Stimulated activated CD8-positive, alpha-beta memory T cell treated with anti-CD3 and anti-CD28 coated beads, Interleukin-12 subunit alpha, Interleukin-12 subunit beta, amount 100 ng/mL, for 24 hours (primary cell): ENCODE data around the gene SLC32A1.

ENCODE experiments used
- DNase-seq: peaks from one replicate; pipeline ENCODE4 v3.0.0-alpha.2; 2020; ENCODE audit errors: extremely low read depth

Gene SLC32A1, protein sequence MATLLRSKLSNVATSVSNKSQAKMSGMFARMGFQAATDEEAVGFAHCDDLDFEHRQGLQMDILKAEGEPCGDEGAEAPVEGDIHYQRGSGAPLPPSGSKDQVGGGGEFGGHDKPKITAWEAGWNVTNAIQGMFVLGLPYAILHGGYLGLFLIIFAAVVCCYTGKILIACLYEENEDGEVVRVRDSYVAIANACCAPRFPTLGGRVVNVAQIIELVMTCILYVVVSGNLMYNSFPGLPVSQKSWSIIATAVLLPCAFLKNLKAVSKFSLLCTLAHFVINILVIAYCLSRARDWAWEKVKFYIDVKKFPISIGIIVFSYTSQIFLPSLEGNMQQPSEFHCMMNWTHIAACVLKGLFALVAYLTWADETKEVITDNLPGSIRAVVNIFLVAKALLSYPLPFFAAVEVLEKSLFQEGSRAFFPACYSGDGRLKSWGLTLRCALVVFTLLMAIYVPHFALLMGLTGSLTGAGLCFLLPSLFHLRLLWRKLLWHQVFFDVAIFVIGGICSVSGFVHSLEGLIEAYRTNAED

DNA sequence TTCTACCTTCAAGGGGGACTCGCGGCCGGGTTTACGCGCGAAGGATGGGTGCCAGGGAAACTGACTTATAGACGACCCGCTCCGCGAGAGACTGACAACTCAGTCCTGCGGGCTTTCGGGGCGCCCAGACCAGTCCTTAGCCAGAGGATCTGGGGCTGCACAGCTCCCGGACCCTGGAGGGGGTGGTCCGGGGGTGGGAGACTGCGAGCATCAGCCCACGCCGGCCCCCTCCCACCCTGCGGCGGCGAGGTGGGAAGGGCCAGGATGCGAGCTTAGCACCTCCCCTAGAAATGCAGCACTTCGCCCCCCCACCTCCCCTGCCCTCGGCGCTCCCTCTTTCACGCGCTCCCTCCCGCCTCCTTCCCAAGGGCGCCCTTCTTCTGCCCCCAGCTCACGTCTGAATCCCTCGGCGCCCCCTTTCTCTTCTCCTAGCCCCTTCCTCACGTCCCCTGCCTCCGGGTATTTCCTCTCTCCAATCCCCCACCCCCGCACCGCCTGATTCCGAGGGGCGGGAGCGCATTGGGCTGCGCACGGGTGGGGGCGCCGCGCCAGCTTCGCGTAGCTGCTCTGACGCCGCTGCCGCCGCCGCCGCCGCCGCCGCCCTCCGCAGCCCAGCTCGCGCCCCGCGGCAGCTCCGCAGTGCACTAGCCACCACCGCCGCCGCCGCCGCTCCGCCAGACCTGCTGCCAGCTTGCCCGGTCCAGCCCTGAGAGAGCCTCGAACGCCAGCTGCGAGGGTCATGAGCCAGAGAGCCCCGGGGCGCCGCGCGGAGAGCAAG is at the start of gene SLC32A1:
Gene SLC32A1, plus strand, starts transcription at position 639 of the 778 bp plus-strand sequence. CDS start 239 bp downstream, outside the sequence.
- no peak for DNase-seq

DNA sequence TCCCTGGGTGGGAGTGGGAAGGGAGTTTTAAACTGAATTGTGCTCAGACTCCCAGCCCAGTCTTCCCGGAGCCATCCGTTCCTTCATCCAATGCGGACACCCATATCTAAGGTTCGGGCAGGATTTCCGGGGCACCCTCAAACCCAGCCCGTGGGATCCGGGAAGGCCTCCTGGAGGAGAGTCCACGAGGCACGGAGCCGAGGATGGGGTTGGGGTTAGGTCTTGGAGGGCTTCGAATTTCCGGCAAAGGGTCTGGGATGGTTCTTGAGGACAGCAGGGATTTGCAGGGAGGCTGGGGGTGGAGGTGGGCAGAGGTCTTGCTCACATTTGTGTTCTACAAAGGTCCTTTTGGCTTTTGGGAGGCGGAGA is 49.5 kb upstream of the SLC32A1 start:
- no peak for DNase-seq

DNA sequence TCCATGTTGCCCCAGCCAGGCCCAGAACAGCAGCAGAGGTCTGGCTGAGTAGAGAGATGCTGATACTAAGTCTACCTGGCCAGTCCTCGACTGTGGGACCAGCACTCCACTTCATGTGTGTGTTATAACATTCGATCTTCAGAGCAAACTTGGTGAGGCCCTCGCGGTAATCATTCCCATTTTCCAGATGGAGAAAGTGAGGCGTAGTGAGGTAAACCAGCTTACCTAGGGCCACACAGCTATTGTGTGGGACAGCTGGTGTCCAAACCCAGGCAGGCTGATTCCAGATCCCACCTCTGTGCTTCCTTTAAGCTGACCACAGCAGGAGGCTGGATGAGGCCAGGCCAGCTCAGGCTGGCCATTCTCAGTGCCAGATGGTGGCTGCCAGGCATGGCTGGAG is 47.7 kb upstream of the SLC32A1 start:
- no peak for DNase-seq

DNA sequence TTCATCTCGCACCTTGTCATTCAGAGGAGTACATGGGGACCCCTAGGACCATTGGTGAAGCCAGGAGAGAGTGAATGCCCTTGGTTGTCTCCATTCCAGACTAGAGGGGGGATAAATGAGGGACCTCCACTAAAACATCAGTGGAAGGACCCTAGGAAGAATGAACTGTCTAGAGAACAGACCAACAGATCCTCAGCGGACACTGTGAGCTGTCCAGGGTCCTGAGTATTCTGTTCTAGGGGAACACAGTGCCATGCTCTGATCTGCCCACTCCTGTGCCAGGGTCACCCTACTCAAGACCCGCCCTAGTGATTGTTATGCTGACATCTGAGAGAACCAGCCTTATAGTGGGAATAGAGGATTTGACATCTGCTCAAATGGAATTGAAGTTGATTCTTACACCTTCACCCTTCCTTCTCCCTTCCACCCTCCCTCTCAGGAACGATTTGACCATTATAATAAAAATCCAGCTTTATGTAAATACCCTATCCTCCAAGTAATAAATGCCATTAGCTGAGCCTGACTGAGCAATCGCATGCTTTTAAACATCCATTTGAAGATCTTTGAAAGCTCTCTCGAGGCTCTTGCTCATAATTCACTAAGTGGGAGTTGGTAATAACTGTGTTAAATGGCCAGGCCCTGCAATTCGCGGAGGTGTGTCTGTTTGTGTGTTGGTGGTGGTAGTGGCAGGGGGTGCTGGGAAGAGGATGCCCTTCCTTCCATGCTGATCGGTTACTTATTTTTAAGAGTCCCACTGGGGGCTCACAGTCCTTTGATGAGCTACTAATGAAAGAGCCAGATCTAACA is 43.6 kb upstream of the SLC32A1 start:
- DNase-seq = no peak

DNA sequence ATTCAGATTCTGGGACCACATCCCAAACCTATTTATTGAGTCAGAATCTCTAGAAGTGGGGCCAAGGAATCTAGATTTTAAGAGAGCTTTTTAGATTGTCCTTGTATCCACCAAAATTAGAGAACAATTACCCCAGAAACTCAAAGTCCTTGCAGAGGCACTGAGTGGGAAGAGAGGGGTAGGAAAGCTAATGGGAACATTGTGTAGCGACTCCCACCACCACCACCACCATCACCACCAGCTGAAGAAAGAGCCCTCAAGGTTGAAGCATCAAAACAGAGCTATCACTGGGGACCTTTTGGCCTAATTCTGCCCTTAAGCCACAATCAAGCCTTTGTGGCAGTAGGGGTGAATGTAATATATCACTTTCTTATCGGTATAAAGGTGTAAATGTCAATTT is 39.0 kb upstream of the SLC32A1 start:
- no peak for DNase-seq

DNA sequence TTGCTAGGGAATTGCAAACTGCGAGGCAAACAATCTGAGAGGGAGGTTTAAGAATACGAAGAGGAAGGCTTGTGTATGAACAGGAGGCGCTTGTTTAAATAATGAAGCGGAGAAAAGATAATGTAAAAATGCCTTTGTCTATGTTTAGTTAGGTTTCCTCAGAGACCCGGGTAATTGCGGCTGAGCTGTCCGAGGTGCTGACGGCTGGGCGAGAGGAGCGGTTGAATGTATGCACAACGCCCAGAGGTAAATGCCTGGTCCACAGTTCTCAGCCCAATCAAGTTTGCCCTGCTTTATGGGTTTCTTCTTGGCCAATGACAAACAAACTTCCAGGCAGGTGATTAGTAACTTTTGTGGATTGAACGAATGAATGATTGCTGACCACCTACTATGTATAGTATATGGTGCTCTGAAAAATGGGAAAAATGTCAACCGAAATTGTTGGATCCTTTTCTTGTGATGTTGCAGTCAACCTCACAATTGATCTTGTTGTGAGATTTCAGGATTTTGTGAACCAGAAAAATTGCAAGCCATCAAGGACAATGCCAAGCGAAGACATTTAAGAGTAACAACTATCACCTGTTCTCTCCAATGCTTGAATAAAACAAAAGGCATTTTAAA is 38.3 kb upstream of the SLC32A1 start:
- DNase-seq = no peak

DNA sequence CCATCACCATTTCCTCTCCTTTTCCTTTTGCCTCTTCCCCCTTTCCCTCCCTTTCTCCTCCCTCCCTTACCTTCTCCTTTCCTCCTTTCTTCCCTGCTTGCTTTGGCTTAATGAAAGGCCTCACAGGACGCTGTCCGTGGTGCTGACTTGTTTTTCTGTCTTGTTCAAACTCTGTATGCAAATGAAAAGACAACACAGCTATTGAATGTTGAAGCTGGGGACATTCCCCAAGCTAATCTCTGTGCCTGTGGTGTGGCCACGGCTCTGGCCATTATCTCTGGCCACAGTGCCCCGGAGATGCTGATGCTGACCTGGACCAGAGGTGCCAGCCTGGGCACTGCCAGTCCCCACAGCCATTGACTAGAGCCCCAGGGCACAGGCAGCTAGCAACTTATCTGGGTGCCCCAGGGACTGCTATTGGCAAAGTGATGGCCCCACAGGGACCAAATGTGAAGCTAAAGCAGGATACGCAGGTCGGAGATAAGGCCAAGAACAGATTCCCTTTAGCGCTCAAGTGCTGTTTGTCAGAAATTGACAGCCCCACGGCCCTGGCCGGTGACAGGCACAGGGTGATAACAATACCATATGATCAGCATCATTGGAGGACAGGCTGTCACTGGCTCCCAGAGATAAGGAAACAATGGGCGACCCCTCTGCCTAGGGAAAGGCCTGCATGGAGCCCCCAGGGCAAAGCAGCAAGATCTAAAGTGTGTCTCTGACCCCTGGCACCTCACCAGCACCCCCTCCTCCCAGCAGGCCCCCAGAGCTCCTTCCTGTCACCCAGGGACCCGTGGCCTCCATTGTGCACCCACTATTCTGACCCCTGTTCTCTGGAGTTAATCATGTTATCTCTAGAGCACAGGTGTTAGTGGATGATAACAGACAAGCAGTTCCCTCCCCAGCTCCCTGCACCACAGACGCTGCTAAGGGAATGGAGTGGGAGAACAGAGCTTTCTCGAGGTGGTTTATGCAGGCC is 31.6 kb upstream of the SLC32A1 start:
- no peak for DNase-seq

DNA sequence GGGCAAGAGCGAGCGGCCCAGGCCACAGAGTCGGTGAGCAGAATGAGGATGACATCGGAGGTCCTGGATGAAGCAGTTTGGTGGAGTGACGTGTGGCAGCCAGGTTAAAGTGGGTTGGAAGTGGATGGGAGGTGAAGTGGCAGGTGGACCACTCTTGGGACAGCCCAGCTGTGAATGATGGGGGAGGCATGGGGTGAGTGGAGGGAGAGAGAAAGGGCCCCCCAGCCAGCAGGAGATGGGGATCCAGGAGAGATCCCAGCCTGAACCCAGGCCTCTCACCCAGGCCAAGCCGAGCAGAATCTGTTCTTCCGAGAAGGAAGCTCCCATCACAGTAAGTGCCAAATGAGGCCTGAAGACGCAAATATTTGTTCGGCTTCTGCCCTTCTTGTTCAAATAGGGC is 27.0 kb upstream of the SLC32A1 start:
- DNase-seq = no peak

DNA sequence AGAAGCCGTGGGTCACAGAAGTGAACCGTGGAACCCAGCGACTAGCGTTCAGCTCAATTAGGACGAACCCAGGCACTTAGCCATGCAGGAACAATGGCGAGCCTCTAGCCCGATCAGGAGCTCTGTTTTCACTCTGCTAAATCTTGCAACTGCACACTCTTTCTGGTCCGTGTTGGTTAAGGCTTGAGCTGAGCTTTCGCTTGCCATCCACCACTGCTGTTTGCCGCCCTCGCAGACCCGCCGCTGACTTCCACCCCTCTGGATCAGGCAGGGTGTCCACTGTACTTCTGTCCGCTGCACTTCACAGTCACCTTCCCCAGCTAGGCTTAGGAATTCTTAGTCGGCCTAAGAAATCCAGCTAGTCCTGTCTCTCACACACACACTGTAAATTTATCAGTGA is 25.7 kb upstream of the SLC32A1 start:
- DNase-seq = no peak

DNA sequence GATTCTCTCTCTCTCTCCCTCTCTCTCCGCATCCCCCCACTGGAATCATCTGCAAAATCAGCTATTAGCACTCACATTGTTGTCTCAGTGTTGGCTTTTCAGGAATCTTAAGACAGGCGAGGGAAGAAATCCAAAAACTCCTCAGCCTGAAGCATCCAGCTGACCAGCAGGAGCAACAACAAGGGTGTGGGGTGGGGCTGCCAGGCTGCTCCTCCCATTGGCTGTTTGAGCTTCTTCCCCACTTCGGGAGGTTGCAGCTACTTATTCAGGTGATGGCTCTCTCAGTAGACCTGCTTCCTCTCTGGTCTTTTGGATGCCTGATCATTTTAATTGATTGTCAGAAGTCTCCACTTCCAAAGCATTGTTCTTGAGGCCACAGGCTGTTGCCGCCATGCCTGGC is 24.1 kb upstream of the SLC32A1 start:
- no peak for DNase-seq

DNA sequence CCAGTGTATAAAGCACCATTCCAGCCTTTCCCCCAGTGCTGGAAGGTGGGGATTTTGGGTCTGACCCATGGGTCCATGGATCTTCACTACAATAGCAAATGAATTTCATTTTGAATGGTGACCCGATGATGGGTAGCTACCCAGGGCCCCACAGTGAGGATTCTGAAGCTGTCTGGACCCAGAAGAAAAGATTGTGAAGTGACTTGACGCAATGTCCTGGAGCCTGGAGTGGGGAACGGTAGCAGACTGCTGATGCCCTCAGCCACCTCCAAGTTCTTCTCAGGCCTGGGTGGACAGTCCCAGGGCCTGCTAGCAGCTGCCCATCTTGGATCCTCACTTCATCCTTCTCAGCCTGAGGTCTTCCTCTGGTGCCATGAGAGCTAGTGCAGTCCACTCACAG is 23.4 kb upstream of the SLC32A1 start:
- DNase-seq = no peak

DNA sequence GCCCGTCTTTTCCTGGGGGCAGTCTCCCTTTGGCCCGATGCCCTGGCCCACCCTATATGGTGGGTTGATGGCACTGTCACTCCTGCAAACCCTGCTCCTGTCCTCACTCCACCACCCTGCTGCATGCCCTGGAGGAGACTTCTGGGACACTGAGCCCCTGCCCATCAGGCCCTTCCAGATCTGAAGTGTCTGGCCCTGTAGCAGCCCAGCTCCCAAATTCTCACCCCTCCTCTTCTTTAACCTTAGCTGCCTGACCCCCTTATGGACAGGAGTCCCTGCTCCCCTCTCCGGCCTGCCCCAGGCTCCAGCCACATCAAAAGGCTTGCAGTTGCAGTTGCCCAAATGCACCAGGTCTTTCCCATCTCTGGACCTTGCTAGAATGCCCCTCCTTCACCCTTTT is 20.8 kb upstream of the SLC32A1 start:
- DNase-seq = no peak

DNA sequence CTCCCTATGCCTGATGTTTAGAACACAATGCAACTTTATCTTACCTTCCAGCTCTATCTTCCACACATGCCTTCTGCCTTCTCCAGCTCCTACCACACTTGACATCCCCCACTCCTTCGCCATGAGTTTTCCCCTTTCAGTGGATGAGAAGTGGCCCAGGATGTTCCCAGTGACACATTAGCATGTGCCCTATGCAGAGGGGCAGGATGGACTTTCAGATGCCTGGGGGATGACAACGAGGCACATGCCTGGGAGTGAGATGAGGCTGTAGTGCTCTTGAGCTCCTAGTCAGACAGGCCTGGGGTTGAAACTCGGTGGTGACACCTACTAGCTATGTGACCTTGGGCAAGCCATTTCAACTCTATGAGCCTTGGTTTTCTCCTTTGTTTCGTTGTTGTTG is 20.1 kb upstream of the SLC32A1 start:
- DNase-seq = no peak

DNA sequence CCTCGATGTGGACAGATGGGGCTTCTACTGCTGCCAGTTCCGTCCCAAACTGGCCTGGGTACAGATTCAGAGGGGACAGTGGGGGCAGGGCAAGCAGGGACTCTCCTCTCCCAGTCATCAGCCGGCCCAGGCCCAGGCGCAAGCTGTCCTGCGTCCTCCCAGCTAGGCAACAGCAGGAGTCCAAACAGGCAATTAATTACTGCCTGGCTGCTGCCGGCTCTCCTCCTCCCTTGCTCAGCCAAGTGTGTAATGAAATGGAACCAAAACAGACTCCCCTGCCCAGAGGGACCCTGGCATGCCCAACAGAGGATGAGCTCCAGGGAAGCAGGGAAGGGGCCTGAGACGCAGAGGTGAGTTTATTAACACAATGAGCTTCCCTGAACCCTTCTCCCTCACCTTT is 17.8 kb upstream of the SLC32A1 start:
- no peak for DNase-seq

DNA sequence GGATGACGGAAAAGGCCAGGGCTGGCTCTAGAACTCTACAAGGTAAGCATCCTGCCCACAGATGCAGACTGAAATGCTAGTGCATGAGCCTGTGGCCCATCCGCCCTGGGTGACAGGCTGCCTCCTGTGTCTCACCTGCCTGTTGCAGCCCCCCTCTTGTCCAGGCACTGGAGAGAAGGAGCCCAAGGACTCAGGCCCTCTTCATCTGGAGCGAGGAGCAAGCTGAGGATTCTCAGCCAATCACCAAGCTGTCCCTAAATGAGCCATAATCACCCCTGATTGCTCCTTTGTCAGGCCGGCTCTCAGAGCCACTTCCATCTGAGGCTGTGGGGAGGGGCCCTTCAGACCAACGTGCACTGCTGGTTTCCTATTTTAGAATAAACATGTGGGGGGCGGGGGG is 10.0 kb upstream of the SLC32A1 start:
- DNase-seq = no peak

DNA sequence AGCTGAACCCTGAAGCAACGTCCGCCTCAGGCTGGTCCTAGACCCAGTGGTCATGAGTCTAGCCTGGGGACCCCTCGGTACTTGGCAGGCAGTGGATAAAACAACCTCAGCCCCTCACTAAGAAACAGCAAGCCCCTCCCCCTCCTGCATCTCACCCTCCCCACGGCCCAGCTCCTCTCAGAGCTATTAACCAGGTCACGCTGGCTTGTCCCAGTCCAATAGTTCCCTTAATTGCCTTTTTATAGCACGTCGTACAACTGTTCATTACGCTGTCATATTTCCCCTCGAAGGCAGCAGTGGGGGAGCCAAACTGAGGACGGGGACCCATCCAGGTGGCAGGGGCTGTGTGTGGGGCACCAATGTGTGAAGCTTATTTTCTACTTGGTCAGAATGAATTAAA is 8.6 kb upstream of the SLC32A1 start:
- DNase-seq = no peak

DNA sequence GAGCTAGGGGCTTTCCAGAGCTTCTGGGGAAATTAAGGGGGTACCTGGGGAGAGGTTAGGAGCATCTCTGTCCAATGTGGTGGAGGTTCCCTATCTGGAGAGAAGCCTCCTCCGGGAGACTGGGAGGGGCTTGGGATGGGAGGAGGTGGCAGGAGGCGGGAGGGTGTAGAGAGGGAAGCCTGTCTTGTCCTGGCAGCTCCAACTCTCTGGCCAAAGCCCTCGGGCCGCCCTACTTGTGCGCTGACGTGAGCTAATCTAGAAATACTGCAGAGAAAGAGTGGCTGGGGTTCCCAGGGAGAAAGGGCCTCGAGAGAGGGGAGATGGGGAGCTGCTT is 1.6 kb upstream of the SLC32A1 start:
- no peak for DNase-seq

DNA sequence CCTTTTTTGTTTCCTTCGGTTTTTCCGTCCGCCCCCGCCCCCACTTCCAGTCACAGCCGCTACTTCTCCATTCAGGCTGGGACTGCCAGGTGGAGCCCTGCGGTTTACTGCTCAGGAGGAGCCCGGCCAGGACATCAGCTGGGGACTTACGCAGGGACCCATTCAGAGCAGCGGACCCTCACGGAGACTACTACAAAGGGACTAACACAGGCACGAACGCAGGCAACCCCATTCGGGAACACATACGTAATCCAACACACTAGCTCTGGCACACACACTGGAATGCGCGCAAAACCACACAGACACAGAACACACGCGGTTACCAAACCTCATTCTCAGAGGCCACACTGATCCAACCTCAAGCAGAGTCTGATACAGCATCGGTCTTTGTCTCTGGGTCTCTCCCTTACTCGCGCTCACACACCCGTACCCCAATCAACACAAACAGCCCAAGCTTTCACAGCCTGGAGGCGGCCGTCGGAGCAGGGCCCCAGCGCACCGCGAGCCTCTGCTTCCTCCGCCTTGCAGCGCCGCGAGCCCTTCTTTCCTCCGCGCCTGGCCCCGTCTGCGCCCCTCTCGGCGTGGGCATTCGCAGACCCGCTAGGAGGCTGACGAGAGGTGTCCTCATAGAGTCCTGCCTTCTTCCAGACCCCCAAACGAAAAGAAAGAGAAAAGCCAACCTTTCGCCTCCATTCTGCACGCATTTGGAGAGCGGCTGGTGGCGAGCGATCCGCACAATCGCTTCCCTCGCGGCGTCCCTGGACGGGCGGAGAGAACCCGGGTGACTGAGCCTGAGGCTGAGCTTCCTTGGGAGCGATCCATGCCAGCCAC is 1.1 kb upstream of the SLC32A1 start:
- DNase-seq = no peak

DNA sequence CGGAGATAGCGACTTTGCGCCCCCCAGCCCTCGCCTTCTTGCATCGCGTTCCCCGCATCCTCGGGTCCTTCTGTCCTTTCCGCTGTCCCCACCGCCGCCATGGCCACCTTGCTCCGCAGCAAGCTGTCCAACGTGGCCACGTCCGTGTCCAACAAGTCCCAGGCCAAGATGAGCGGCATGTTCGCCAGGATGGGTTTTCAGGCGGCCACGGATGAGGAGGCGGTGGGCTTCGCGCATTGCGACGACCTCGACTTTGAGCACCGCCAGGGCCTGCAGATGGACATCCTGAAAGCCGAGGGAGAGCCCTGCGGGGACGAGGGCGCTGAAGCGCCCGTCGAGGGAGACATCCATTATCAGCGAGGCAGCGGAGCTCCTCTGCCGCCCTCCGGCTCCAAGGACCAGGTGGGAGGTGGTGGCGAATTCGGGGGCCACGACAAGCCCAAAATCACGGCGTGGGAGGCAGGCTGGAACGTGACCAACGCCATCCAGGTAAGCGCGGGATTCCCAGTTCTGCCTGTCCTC is 401 bp downstream of the SLC32A1 start:
- DNase-seq = no peak
